ENCODE data around the gene BCAS1. TPM values are rescaled to one million over a fixed set of nuclear protein-coding genes. Genes with fewer than 3 reads are reported as not detected.

BCAS1 gene
- total and polyA plus RNA-seq, 2 donors: 7.5 to 28.1 TPM

DNA sequence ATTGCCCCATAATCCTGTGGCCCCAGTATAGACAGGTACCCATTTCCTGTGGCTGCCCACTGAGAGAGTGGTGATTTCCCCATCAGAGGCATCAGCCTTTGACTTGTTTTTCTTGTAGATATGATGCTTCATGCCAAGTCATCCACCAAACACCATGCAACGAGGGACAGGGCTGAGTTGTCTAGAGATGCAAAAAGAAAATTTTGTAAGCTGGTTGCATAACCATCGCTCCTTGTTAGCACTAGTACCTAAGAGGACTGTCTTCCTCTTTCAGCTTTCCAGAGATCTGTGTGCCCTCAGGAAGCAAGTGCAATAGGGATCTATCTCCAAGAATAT, 166.8 kb downstream of the BCAS1 start:
- WGBS: 86% methylated on average over 2 of the region's 2 CpGs
- H3K4me1 ChIP-seq (ENCODE audit: insufficient read depth): no peaks in the 10 kb centered on the region

DNA sequence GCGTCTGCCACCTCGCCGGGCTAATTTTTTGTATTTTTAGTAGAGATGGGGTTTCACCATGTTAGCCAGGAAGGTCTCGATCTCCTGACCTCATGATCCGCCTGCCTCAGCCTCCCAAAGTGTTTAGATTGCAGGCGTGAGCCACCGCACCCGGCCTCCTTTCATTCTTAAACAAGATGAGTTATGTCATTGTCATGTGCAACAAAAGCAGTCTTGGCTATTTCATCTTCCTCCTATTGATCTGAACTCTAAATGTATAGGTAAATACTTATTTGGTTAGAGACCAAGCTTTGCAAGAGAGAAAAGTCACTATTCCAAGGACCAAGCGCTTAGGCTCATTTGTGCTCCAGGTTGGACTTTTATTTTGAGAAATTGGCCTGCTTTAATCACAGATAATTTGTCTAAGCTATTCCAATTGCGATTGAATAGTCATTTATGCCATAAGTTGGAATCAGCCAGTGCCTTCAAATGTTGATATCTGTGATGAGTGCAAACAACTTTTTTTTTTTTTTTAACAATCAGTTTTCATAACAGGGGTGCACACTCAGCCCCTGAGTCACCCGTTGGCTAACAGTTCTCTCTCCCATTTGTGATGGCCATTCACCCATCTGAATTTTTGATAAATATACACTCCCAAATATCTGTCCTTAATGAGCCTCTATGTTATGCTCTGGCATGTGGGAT, 167.3 kb downstream of the BCAS1 start:
- no peak for DNase-seq (ENCODE audit: extremely low spot score)
- Histone ChIP-seq H3K36me3 (ENCODE audit: insufficient read depth) (no peaks in the 10 kb centered on the region), H3K4me1 (ENCODE audit: insufficient read depth) (no peaks in the 10 kb centered on the region), H3K4me3 (ENCODE audit: low read depth, low read length) (no peak overlapping the region), H3K27ac (ENCODE audit: low read depth) (no peak overlapping the region)
- WGBS: 96% methylated on average over 11 of the region's 11 CpGs

More for the DNA sequence above, 166.8 kb downstream of the BCAS1 start:
- no peak overlapping the region for H3K27ac ChIP-seq (ENCODE audit: low read depth)
- no peak for DNase-seq (ENCODE audit: extremely low spot score)
- H3K4me3 ChIP-seq (ENCODE audit: low read depth, low read length): no peak overlapping the region
- no peaks in the 10 kb centered on the region for H3K36me3 ChIP-seq (ENCODE audit: insufficient read depth)

DNA sequence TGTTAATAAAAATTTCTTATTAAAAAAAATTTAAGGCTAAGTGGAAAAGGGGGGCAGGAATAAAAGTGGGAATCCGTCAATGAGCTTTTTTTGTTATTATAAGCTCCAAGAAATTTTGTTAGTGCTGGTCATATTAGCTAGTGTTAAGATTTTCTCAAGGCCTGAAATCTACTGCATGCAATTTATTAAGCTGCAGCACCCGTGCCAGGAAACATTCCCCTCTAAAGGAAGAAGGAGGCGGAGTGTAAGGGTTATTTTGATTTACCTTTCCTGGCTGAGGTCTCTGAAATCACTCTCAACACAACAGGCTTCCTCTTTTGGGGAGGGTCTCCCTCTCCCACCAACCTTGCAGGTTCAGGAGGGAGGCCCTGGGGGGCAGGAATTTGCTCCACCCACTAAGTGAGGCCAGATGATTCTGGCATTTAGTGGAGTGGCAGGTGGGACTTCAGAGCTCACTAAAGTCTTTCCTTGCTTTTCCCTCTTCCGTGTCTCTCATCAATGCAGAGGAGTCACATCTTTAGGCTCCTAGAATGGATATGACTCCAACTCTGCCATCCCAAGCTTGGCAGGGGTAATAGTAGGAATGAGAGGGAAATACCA, 168.8 kb downstream of the BCAS1 start:
- no peaks in the 10 kb centered on the region for H3K4me1 ChIP-seq (ENCODE audit: insufficient read depth)
- H3K27ac ChIP-seq (ENCODE audit: low read depth): no peak overlapping the region
- H3K4me3 ChIP-seq (ENCODE audit: low read depth, low read length): no peak overlapping the region
- no peak for DNase-seq (ENCODE audit: extremely low spot score)
- no peaks in the 10 kb centered on the region for H3K36me3 ChIP-seq (ENCODE audit: insufficient read depth)
- WGBS: 72% methylated on average over 4 of the region's 4 CpGs

DNA sequence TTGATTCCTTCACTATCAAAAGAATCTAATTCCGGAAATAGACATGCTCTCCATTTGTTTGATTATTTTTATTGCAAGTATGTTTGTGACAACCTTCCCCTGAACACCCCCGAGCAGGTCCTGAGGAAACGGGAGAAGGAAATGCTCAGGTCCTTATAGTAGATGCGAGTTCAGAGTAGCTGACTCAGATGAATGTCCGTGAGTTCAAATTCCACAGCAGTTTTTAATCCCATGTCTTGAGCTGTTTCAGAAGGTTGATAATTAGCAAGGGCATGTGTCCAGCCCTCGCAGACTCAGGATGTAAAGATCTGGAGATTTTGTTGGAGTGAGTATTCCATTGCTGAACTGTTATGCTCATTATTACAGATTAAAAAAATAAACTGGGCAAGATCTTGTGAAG, 169.3 kb downstream of the BCAS1 start:
- no peaks in the 10 kb centered on the region for H3K4me1 ChIP-seq (ENCODE audit: insufficient read depth)
- no peak overlapping the region for H3K4me3 ChIP-seq (ENCODE audit: low read depth, low read length)
- H3K36me3 ChIP-seq (ENCODE audit: insufficient read depth): no peaks in the 10 kb centered on the region
- H3K27ac ChIP-seq (ENCODE audit: low read depth): no peak overlapping the region
- DNase-seq (ENCODE audit: extremely low spot score): no peak
- WGBS: 62% methylated on average over 6 of the region's 6 CpGs

DNA sequence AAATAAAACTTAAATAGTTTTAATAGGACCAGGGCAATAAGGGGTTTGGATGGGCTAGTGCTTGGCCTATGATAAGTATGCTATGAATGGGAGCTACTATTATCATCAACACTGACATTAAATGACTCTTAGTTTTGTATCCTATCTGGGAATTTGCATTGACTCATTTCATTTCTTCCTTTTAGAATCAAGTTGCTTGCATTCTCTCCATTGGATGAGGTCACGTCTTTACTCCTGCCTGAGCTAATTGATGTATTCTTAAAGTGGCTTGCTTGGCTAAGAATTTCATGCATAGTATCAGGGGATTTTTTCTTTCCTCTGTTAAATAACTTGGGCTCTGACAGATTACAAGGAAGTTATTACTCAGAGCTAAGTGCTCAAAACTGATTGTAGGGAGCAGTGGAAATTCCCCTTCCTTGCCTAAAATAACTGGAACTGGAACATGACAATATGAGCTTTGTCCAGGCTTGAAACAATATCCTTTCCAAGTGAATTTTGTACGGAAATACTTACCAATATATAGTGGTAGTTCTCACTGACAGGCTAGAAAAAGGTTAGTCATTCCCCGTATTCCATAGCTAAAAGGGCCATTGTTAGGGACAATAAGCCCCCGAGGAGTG, 169.9 kb downstream of the BCAS1 start:
- no peaks in the 10 kb centered on the region for H3K36me3 ChIP-seq (ENCODE audit: insufficient read depth)
- H3K4me3 ChIP-seq (ENCODE audit: low read depth, low read length): no peak overlapping the region
- DNase-seq (ENCODE audit: extremely low spot score): no peak
- no peak overlapping the region for H3K27ac ChIP-seq (ENCODE audit: low read depth)
- WGBS: 52% methylated on average over 4 of the region's 4 CpGs
- H3K4me1 ChIP-seq (ENCODE audit: insufficient read depth): no peaks in the 10 kb centered on the region

DNA sequence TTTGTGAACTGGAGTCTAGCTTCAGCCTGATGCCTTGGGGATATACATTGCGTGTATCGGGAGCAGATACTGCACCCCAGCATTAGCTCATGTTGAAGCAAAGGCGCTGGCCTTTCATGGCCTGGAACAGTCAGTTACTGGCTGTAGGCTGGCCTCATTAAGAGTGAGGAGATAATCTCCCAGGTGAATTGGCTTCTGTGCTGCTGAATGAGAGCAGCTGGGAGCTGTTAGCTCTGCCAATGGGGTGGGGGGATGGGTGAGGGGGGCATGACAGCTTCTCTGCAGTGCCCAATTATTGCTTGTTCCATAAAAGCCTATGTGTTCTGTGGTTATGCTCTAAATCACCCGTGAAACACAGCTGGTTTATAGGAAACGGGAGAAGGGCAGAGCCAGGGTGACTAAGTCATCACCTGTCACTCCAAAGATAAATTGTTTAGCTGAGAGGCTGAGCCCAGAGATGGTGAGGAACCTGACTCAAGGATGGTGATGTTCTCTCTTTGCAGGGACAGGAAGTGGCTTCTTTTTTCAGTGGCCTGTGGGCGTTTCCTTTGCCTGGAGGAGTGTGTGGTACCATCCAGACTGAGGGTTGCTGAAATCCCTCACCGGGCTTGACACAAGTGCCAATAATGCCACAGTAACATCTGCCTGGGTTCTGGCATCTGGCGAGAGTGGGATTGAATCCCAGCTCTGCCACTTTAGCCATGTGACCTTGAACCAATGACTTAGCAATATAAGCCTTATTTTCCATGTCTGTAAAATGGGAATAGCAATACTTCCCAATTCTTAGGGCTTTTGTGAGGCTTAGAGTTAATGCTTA, 170.8 kb downstream of the BCAS1 start:
- DNase-seq (ENCODE audit: extremely low spot score): no peak
- 57% methylated on average over 8 of the region's 8 CpGs for WGBS
- no peaks in the 10 kb centered on the region for H3K36me3 ChIP-seq (ENCODE audit: insufficient read depth)

DNA sequence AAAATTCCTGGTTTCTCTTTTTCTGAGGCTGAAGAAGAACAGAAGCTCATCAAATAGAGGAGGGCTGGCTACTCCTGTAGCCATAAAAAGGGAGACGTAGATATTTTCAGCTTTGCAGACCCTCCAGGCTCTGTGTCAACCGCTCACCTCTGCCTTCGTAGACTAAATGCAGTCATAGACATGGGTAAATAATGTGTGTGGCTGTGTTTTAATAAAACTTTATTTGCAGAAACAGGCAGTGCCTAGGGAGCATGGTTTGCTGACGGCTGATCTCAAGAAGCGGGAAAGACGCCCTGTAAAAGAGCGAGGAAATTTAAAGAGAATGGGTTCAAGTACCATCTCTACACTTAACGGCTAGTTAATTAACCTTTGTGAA, 171.8 kb downstream of the BCAS1 start:
- WGBS: 96% methylated on average over 8 of the region's 8 CpGs
- H3K27ac ChIP-seq (ENCODE audit: low read depth): no peak overlapping the region
- H3K4me3 ChIP-seq (ENCODE audit: low read depth, low read length): no peak overlapping the region

More for the DNA sequence above, 170.8 kb downstream of the BCAS1 start:
- H3K4me3 ChIP-seq (ENCODE audit: low read depth, low read length): no peak overlapping the region
- no peak overlapping the region for H3K27ac ChIP-seq (ENCODE audit: low read depth)
- no peaks in the 10 kb centered on the region for H3K4me1 ChIP-seq (ENCODE audit: insufficient read depth)

DNA sequence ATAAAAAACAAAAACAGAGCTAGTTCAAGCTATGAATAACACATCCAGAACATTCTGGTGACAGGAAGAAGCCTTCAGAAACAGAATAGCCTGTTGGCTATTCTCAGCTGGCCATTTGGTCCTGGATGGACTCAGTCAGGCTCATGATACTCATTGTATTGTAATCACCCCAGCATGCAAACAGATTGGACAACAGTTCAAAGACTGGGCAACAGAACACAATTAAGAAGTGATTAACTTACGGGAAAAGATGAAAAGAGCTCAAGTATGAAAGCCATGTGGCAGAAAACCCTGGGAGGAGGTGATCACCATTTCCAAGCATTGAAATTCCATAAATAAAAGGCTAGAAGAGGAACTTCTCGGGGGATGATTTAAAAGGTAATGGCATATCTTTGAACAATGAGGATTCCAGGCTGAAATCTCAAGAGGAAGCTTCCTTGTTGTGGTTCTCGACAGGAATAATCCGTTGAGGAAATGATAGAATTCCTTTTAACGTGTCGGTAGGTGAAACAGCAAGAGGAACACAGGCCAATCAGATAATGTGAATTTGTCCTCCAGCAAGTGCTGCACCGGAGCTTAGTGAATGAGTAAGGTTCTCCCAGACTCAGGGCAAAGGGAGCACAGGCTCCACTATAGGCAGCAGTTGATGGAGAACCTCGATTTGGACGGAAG, 172.4 kb downstream of the BCAS1 start:
- Histone ChIP-seq H3K36me3 (ENCODE audit: insufficient read depth) (no peaks in the 10 kb centered on the region), H3K4me1 (ENCODE audit: insufficient read depth) (no peaks in the 10 kb centered on the region), H3K27ac (ENCODE audit: low read depth) (no peak overlapping the region), H3K4me3 (ENCODE audit: low read depth, low read length) (no peak overlapping the region)
- WGBS: 62% methylated on average over 9 of the region's 9 CpGs
- no peak for DNase-seq (ENCODE audit: extremely low spot score)

More for the DNA sequence above, 171.8 kb downstream of the BCAS1 start:
- no peak for DNase-seq (ENCODE audit: extremely low spot score)
- Histone ChIP-seq H3K36me3 (ENCODE audit: insufficient read depth) (no peaks in the 10 kb centered on the region), H3K4me1 (ENCODE audit: insufficient read depth) (no peaks in the 10 kb centered on the region)

DNA sequence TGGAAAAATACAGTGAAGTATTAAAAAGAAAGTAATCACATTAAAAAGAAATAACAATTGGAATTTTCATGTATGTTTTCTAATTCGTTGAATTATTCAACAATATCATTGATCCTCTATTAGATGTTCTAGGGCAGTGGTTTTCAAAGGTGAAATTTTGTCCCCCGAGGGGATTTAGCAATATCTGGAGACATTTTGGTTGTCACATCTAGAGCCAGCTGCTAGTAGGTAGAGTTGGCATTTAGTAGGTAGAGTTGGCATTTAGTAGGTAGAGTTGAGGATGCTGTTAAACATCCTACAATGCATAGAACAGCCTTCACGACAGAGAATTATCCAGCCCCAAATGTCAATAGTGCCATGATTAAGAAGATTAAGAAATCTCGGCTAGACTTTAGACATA, 173.7 kb downstream of the BCAS1 start:
- no peak overlapping the region for H3K27ac ChIP-seq (ENCODE audit: low read depth)
- no peaks in the 10 kb centered on the region for H3K36me3 ChIP-seq (ENCODE audit: insufficient read depth)
- 93% methylated on average over 4 of the region's 4 CpGs for WGBS
- DNase-seq (ENCODE audit: extremely low spot score): no peak
- H3K4me1 ChIP-seq (ENCODE audit: insufficient read depth): no peaks in the 10 kb centered on the region
- H3K4me3 ChIP-seq (ENCODE audit: low read depth, low read length): no peak overlapping the region

DNA sequence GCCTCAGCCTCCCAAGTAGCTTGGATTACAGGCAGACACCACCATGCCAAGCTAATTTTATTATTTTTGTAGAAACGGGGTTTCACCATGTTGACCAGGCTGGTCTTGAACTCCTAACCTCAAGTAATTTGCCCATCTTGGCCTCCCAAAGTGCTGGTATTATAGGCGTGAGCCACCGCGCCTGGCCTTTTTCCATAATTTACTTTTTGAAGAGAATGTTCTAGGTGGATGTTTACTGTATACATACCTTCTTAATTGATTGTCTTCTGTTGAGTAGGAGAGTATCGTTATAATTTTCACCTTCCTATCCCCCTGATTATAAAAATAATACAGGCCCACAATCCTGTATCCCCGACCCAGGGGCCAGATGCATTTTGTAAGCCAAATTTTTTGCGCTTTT, 174.4 kb downstream of the BCAS1 start:
- Histone ChIP-seq H3K4me1 (ENCODE audit: insufficient read depth) (no peaks in the 10 kb centered on the region), H3K4me3 (ENCODE audit: low read depth, low read length) (no peak overlapping the region), H3K27ac (ENCODE audit: low read depth) (no peak overlapping the region), H3K36me3 (ENCODE audit: insufficient read depth) (no peaks in the 10 kb centered on the region)
- 95% methylated on average over 7 of the region's 7 CpGs for WGBS
- no peak for DNase-seq (ENCODE audit: extremely low spot score)

DNA sequence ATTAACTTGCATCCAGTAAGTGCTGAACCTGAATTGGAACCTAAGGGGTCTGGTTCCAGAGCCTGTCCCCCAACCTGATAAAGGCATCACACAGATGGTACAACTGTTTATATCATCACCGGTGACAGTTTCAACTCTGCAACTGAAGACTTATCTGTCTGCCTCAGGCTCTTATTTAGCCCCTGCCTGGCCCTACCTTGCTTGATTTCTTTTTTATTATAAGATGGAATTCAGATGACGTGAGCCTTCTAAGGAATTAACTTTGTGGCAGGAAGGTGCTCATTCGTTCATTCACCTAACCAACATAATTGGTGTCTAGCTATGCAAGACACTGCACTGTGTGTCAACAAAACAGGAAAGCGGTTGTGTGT, 175.0 kb downstream of the BCAS1 start:
- Histone ChIP-seq H3K36me3 (ENCODE audit: insufficient read depth) (no peaks in the 10 kb centered on the region), H3K4me3 (ENCODE audit: low read depth, low read length) (no peak overlapping the region), H3K27ac (ENCODE audit: low read depth) (no peak overlapping the region), H3K4me1 (ENCODE audit: insufficient read depth) (no peaks in the 10 kb centered on the region)
- no peak for DNase-seq (ENCODE audit: extremely low spot score)
- WGBS: 89% methylated on average over 4 of the region's 4 CpGs

DNA sequence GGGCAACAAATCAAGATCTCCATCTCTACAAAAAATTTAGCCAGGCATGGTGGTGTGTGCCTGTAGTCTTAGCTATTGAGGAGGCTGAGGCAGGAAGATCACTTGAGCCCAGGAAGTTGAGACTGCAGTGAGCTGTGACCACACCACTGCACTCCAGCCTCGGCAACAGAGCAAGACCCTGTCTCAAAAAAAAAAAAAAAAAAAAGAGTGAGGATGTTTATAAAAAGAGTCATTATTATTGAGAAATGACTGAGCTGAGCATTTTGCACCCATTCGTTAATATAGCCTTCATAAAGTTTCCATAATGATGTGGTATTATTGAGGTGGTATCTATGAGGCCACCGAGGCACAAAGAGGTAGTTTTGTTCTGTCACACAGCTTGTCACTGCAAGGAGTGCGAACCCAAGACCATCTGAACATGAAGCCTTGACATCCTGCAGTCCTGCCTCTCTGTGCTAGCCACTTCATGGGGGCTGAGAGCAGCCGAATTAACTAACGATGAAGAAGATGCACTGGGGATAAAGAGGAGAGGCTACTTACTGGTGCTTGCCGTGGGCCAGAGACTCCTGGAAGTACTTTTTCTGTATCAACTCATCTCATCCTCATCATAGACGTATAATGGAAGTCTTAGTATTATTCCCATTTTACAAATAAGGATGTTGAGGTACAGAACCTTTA, 175.5 kb downstream of the BCAS1 start:
- H3K36me3 ChIP-seq (ENCODE audit: insufficient read depth): no peaks in the 10 kb centered on the region
- no peak overlapping the region for H3K27ac ChIP-seq (ENCODE audit: low read depth)
- DNase-seq (ENCODE audit: extremely low spot score): no peak
- no peaks in the 10 kb centered on the region for H3K4me1 ChIP-seq (ENCODE audit: insufficient read depth)
- 84% methylated on average over 8 of the region's 8 CpGs for WGBS
- no peak overlapping the region for H3K4me3 ChIP-seq (ENCODE audit: low read depth, low read length)
